GM11168 (cell line): ENCODE data around the gene CNBP.
"Not testable (repeated sequence)": the region's sequence is repeated elsewhere in the genome, so short reads cannot be mapped to it uniquely, and the experiment has no call there.

Experiments used
- in situ Hi-C: fragments of 300-500 bp; cut with MboI; formaldehyde crosslinking; loops from one replicate; pipeline ENCODE4 v1.12.0; 2022; ENCODE audit warnings: low sequenced_read_pairs; ENCODE audit not compliant: unreplicated experiment

CNBP gene

GRCh38 chr3:129183569-129184395 is at the start of gene CNBP:
Gene CNBP (minus strand): TSS chr3:129183896. CDS start chr3:129171757, 12,139 bp downstream.
- in situ Hi-C loops = no loop called here

GRCh38 chr3:129231331-129232119 is 47.8 kb upstream of the CNBP start:
- in situ Hi-C loops = no loop called here

GRCh38 chr3:129230311-129231019 is 46.8 kb upstream of the CNBP start:
- in situ Hi-C loops = no loop called here

GRCh38 chr3:129228891-129229585 is 45.3 kb upstream of the CNBP start:
- in situ Hi-C loops = no loop called here

GRCh38 chr3:129226374-129226773 is 42.7 kb upstream of the CNBP start:
- in situ Hi-C loops = no loop called here

GRCh38 chr3:129224984-129225393 is 41.3 kb upstream of the CNBP start:
- in situ Hi-C loops = no loop called here

GRCh38 chr3:129224387-129224786 is 40.7 kb upstream of the CNBP start:
- in situ Hi-C loops = not testable (repeated sequence)

GRCh38 chr3:129218742-129219141 is 35.0 kb upstream of the CNBP start:
- in situ Hi-C loops = no loop called here

GRCh38 chr3:129213238-129213637 is 29.5 kb upstream of the CNBP start:
- in situ Hi-C loops = no loop called here

GRCh38 chr3:129211772-129212171 is 28.1 kb upstream of the CNBP start:
- in situ Hi-C loops = no loop called here

- in situ Hi-C loops = no loop called here
These were observed 27.6 kb upstream of the CNBP start for GRCh38 chr3:129211345-129211744.

- in situ Hi-C loops = no loop called here
These were observed 23.8 kb upstream of the CNBP start for GRCh38 chr3:129207479-129207878.

- in situ Hi-C loops = no loop called here
These were observed 21.6 kb upstream of the CNBP start for GRCh38 chr3:129205109-129205832.

GRCh38 chr3:129204473-129204872 is 20.8 kb upstream of the CNBP start:
- in situ Hi-C loops = no loop called here

- in situ Hi-C loops = no loop called here
These were observed 15.7 kb upstream of the CNBP start for GRCh38 chr3:129199366-129199765.

GRCh38 chr3:129197321-129197720 is 13.6 kb upstream of the CNBP start:
- in situ Hi-C loops = no loop called here

GRCh38 chr3:129196601-129197000 is 12.9 kb upstream of the CNBP start:
- in situ Hi-C loops = no loop called here

GRCh38 chr3:129195731-129196256 is 12.1 kb upstream of the CNBP start:
- in situ Hi-C loops = no loop called here

- in situ Hi-C loops = not testable (repeated sequence)
These were observed 6.1 kb upstream of the CNBP start for GRCh38 chr3:129189793-129190192.
